Spleen (tissue), 11 donors: ENCODE results near the gene GUCY1A2. TPM values are rescaled to one million over a fixed set of nuclear protein-coding genes. Genes with fewer than 3 reads are reported as not detected.

Experiments
- DNase-seq: peaks from one replicate; pipeline ENCODE4 v3.0.0-alpha.2; 2020
- H3K27ac ChIP-seq, 8 donors: fragments of 200-600 bp; sonication (generic) in 7 of 8; 1 replicate in 4 of 8; 2 replicates in 4 of 8; pipeline versions ENCODE4 v1.5.0 to v1.8.0; 2016 to 2021; ENCODE audit warnings: inconsistent platforms in 4 of 8, mild to moderate bottlenecking in 4 of 8, moderate library complexity in 1 of 8
- H3K27me3 ChIP-seq, 7 donors: fragments of 200-600 bp; sonication (generic) in 6 of 7; replicated peaks in 1 of 7; 1 replicate in 4 of 7; 2 replicates in 3 of 7; pipeline versions ENCODE4 v1.5.0 to v1.8.0; 2016 to 2021; ENCODE audit warnings: inconsistent platforms in 3 of 7, mild to moderate bottlenecking in 1 of 7
- H3K36me3 ChIP-seq, 6 donors: fragments of 200-600 bp; sonication (generic) in 5 of 6; 1 replicate in 4 of 6; 2 replicates in 2 of 6; pipeline versions ENCODE4 v1.5.0 to v1.8.0; 2016 to 2021; ENCODE audit warnings: inconsistent platforms in 2 of 6
- H3K4me1 ChIP-seq, 6 donors: fragments of 200-600 bp; sonication (generic) in 5 of 6; 1 replicate in 3 of 6; 2 replicates in 3 of 6; pipeline versions ENCODE4 v1.5.0 to v1.8.0; 2016 to 2021; ENCODE audit warnings: inconsistent platforms in 3 of 6
- H3K4me3 ChIP-seq, 8 donors: fragments of 200-600 bp; sonication (generic) in 7 of 8; 1 replicate in 4 of 8; 2 replicates in 4 of 8; pipeline versions ENCODE4 v1.5.0 to v1.8.0; 2016 to 2021; ENCODE audit warnings: inconsistent platforms in 4 of 8, mild to moderate bottlenecking in 4 of 8, moderate library complexity in 2 of 8
- H3K9me3 ChIP-seq, 8 donors: fragments of 200-600 bp; sonication (generic) in 7 of 8; 1 replicate in 4 of 8; 2 replicates in 4 of 8; pipeline versions ENCODE4 v1.5.0 to v1.8.0; 2016 to 2021; ENCODE audit warnings: inconsistent platforms in 4 of 8
- POLR2A ChIP-seq, 3 donors: fragments of 450-650 bp; IDR thresholded peaks; one replicate each; pipeline ENCODE4 v1.5.1; 2017; ENCODE audit warnings: antibody characterized with exemption in 3 of 3, mild to moderate bottlenecking in 1 of 3
- POLR2AphosphoS5 ChIP-seq, 3 donors: sonication (generic); formaldehyde crosslinking; IDR thresholded peaks; one replicate each; pipeline ENCODE4 v1.5.1; 2017; ENCODE audit warnings: antibody characterized with exemption in 3 of 3
- WGBS, 5 donors: extraction: QIAGEN DNeasy Blood & Tissue Kit in 3 of 5; methylation state at CpG; one replicate each; pipeline versions ENCODE4 v1.1.5 to v1.1.7; 2013 to 2018; 5-methylcytosine and 5-hydroxymethylcytosine counted together
- intact Hi-C: fragments of 100-400 bp; cut with DNase I; formaldehyde crosslinking; loops from one replicate; pipeline ENCODE4 v1.15.0; 2023; ENCODE audit warnings: low total_unique reads
- polyA plus RNA-seq, 3 donors: library from polyadenylated mRNA; stranded (reverse); fragments of 200-250 nt; gene quantifications; one replicate each; pipeline ENCODE4 v1.2.1, GENCODE V29; 2013
- total RNA-seq, 7 donors: library from RNA; depleted of rRNA in 3 of 7; stranded (reverse); fragments of >200 nt in 3 of 7; fragmentation: NEBNext Ultra II Directional in 4 of 7; extraction: Animal tissue kit (Norgen Biotek cat#: 25700) in 4 of 7; gene quantifications; one replicate each; pipeline versions ENCODE4 v1.1.0 to v1.2.1, GENCODE V29; 2016 to 2021
- TF ChIP-seq, protein P1 (sequence below), 11 experiments: fragments of 200-600 bp in 7 of 11; fragments of 450-650 bp in 4 of 11; sonication (generic) in 4 of 11; IDR thresholded peaks in 8 of 11; conservative IDR thresholded peaks in 3 of 11; 1 replicate in 7 of 11; 2 replicates in 4 of 11; pipeline versions ENCODE4 v1.4.0 to v1.8.0; 2016 to 2021; ENCODE audit warnings: antibody characterized with exemption in 11 of 11, inconsistent platforms in 4 of 11, mild to moderate bottlenecking in 1 of 11
- donor health status: healthy with polysubstance abuse.
- donor health status: DM: no; HTN: no; CAD: no; lungs with moderate emphysema.
- donor health status: DM: no; HTN: no; CAD: no.
- donor health status: Bipolar disorder and iron deficiency.
- donor health status: healthy.
- donor health status: DM: no; HTN: no; CAD: no.
- donor health status: DM: yes; HTN: yes; CAD: no.

Gene GUCY1A2
- total and polyA plus RNA-seq, 10 donors, result 0.32 to 64.0 (median 17.6) TPM

DNA sequence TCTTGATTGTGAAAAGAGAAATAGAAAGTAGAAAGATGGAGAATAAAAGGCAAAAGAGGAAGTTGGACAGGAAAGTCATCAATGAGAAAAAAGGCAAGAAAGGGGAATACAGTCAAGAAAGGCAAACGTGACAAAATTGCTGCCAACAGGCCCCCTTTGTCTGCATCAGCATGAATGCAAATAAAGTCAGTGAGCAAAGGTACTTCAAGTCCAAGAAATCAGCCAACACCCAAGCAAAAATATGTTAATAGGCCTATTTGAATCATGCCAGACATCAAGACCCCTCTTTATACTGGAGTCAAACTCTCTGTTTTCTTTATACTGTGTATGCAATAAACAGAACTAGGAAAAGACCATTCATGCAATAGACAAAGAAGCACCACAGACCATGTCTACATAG, 34.3 kb downstream of the GUCY1A2 start:
- Histone ChIP-seq H3K4me1 (peaks cover 0 to 4% (median 0%) of the 10 kb centered on the region in 6 donors), H3K4me3 (no peak overlapping the region), H3K27ac (peak overlapping the region in 3 of 8 donors; percentile 21 to 30 (median 30)), H3K36me3 (no peaks in the 10 kb centered on the region), H3K27me3 (no peaks in the 10 kb centered on the region), H3K9me3 (no peaks in the 10 kb centered on the region)
- 0 to 6% (median 3%) methylated on average over 1 of the region's 1 CpG for WGBS, 5 donors
- intact Hi-C loops, result no loop called here
- TF ChIP-seq, protein P1, sequence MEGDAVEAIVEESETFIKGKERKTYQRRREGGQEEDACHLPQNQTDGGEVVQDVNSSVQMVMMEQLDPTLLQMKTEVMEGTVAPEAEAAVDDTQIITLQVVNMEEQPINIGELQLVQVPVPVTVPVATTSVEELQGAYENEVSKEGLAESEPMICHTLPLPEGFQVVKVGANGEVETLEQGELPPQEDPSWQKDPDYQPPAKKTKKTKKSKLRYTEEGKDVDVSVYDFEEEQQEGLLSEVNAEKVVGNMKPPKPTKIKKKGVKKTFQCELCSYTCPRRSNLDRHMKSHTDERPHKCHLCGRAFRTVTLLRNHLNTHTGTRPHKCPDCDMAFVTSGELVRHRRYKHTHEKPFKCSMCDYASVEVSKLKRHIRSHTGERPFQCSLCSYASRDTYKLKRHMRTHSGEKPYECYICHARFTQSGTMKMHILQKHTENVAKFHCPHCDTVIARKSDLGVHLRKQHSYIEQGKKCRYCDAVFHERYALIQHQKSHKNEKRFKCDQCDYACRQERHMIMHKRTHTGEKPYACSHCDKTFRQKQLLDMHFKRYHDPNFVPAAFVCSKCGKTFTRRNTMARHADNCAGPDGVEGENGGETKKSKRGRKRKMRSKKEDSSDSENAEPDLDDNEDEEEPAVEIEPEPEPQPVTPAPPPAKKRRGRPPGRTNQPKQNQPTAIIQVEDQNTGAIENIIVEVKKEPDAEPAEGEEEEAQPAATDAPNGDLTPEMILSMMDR (IDR thresholded peaks at IDR 0.05 in 8 of 11, conservative IDR thresholded peaks at IDR 0.05 in 3 of 11), result no peak
- TF ChIP-seq POLR2A (IDR thresholded peaks at IDR 0.05) (no peak), POLR2AphosphoS5 (IDR thresholded peaks at IDR 0.05) (no peak)
- DNase-seq, result no peak

DNA sequence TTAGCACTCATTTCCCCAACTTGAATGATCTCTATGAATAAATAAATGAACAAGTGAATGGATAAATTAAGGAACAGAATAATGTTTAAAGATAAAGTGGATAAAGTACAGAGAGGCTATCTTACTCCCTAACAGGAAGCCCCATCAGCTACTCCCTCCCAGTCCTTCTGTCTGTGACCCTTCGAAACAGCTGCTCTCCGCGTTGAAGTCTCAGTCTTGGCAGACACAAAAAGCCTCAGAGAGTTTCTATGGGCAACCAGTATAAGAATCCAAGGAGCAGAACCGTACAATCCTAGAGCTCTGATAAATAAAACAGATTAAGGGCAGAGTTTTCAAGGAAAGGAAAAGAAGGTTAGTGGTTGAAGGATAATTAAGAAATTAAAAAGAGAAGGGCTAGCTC, 35.0 kb downstream of the GUCY1A2 start:
- peak overlapping the region in 4 of 8 donors; percentile 21 to 30 (median 29) for H3K27ac ChIP-seq
- TF ChIP-seq, protein P1 (IDR thresholded peaks at IDR 0.05 in 8 of 11, conservative IDR thresholded peaks at IDR 0.05 in 3 of 11), result no peak
- no peak for TF ChIP-seq POLR2A (IDR thresholded peaks at IDR 0.05)
- no peak for TF ChIP-seq POLR2AphosphoS5 (IDR thresholded peaks at IDR 0.05)
- 67 to 77% (median 74%) methylated on average over 4 of the region's 4 CpGs for WGBS, 5 donors
- no peak overlapping the region for H3K4me3 ChIP-seq
- DNase-seq, result no peak
- no peaks in the 10 kb centered on the region for H3K27me3 ChIP-seq
- peaks cover 0 to 4% (median 0%) of the 10 kb centered on the region in 6 donors for H3K4me1 ChIP-seq
- no peaks in the 10 kb centered on the region for H3K9me3 ChIP-seq
- H3K36me3 ChIP-seq, result no peaks in the 10 kb centered on the region
- intact Hi-C loops, result no loop called here

GRCh38 chr11:106974831-106975230, 43.4 kb downstream of the GUCY1A2 start:
- Histone ChIP-seq H3K36me3 (no peaks in the 10 kb centered on the region), H3K9me3 (no peaks in the 10 kb centered on the region), H3K4me3 (no peak overlapping the region), H3K27me3 (no peaks in the 10 kb centered on the region), H3K27ac (peak overlapping the region in 2 of 8 donors; percentile 18 to 29), H3K4me1 (no peaks in the 10 kb centered on the region)
- intact Hi-C loops, result no loop called here
- TF ChIP-seq POLR2A (IDR thresholded peaks at IDR 0.05) (no peak), POLR2AphosphoS5 (IDR thresholded peaks at IDR 0.05) (no peak)
- TF ChIP-seq, protein P1 (IDR thresholded peaks at IDR 0.05 in 8 of 11, conservative IDR thresholded peaks at IDR 0.05 in 3 of 11), result no peak
- no peak for DNase-seq

DNA sequence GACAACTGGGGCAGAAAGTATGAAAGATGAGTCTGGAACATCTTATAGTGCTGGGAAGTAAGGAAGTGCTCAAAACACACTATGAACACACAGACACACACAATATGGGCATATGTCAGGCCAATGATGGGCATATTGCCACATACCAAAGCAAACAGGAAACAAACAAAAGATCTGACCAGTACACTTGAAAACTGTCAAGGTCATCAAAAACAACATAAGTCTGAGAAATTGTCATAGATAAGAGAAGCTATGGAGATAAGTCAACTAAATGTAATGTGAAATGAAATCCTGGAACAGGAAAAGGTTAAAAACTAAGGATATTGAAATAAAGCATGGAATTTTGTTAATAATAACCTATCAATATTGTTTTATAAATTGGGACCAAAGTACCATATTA, 46.4 kb downstream of the GUCY1A2 start:
- Histone ChIP-seq H3K9me3 (no peaks in the 10 kb centered on the region), H3K4me3 (no peak overlapping the region), H3K36me3 (no peaks in the 10 kb centered on the region), H3K4me1 (no peaks in the 10 kb centered on the region), H3K27me3 (no peaks in the 10 kb centered on the region), H3K27ac (no peak overlapping the region)
- TF ChIP-seq POLR2AphosphoS5 (IDR thresholded peaks at IDR 0.05) (no peak), POLR2A (IDR thresholded peaks at IDR 0.05) (no peak)
- TF ChIP-seq, protein P1 (IDR thresholded peaks at IDR 0.05 in 8 of 11, conservative IDR thresholded peaks at IDR 0.05 in 3 of 11), result no peak
- DNase-seq, result no peak
- intact Hi-C loops, result no loop called here
